MM.1S (cell line): ENCODE data around the gene COL7A1.

ENCODE experiments used
- DNase-seq: peaks from one replicate; pipeline ENCODE4 v3.0.0-alpha.2; 2015
- H2AFZ ChIP-seq: fragments of 300-600 bp; sonication (generic); 2 replicates; pipeline ENCODE4 v1.6.0; 2016; ENCODE audit warnings: antibody characterized with exemption, low read length
- H3F3A ChIP-seq: fragments of 300-600 bp; sonication (generic); 2 replicates; pipeline ENCODE4 v1.6.1; 2016; ENCODE audit warnings: mild to moderate bottlenecking, antibody characterized with exemption, low read length, moderate library complexity, mixed read lengths; ENCODE audit not compliant: insufficient read depth
- H3K27ac ChIP-seq: fragments of 300-600 bp; sonication (generic); 2 replicates; pipeline ENCODE4 v1.5.1; 2016; ENCODE audit warnings: mild to moderate bottlenecking, low read length
- H3K27me3 ChIP-seq: fragments of 300-600 bp; sonication (generic); replicated peaks from 2 replicates; pipeline ENCODE4 v1.6.0; 2016; ENCODE audit warnings: low read length; ENCODE audit not compliant: insufficient read depth
- H3K36me3 ChIP-seq: fragments of 300-600 bp; sonication (generic); replicated peaks from 2 replicates; pipeline ENCODE4 v1.6.1; 2016; ENCODE audit warnings: mild to moderate bottlenecking, low read length, mixed read lengths; ENCODE audit not compliant: insufficient read depth
- H3K4me1 ChIP-seq: fragments of 300-600 bp; sonication (generic); 2 replicates; pipeline ENCODE4 v1.6.1; 2016; ENCODE audit warnings: low read length, mixed read lengths
- H3K4me2 ChIP-seq: fragments of 300-600 bp; sonication (generic); 2 replicates; pipeline ENCODE4 v1.6.0; 2016; ENCODE audit warnings: low read depth, low read length
- H3K4me3 ChIP-seq: fragments of 300-600 bp; sonication (generic); 2 replicates; pipeline ENCODE4 v1.5.1; 2016; ENCODE audit warnings: low read length, mixed read lengths
- H3K79me2 ChIP-seq: fragments of 300-600 bp; sonication (generic); 2 replicates; pipeline ENCODE4 v1.6.1; 2016; ENCODE audit warnings: mixed run types, low read length, mixed read lengths
- H3K9ac ChIP-seq: fragments of 300-600 bp; sonication (generic); 2 replicates; pipeline ENCODE4 v1.6.1; 2016; ENCODE audit warnings: low read length, mixed read lengths
- H3K9me2 ChIP-seq: fragments of 300-600 bp; sonication (generic); replicated peaks from 2 replicates; pipeline ENCODE4 v1.6.1; 2016; ENCODE audit warnings: mild to moderate bottlenecking, low read length, mixed read lengths; ENCODE audit not compliant: insufficient read depth
- H3K9me3 ChIP-seq: fragments of 300-600 bp; sonication (generic); replicated peaks from 2 replicates; pipeline ENCODE4 v1.6.1; 2016; ENCODE audit warnings: mild to moderate bottlenecking, low read length, mixed read lengths; ENCODE audit not compliant: insufficient read depth
- H4K20me1 ChIP-seq: fragments of 300-600 bp; sonication (generic); 2 replicates; pipeline ENCODE4 v1.6.1; 2016; ENCODE audit warnings: mild to moderate bottlenecking, low read length, moderate library complexity, mixed read lengths; ENCODE audit not compliant: insufficient read depth
- EZH2 ChIP-seq: fragments of 300-600 bp; sonication (generic); optimal IDR thresholded peaks from 2 replicates; pipeline ENCODE3; 2017; ENCODE audit warnings: low read depth, mild to moderate bottlenecking, antibody characterized with exemption, low read length, mixed read lengths
- EZH2phosphoT487 ChIP-seq: fragments of 300-600 bp; sonication (generic); IDR thresholded peaks from 2 replicates; pipeline ENCODE4 v1.6.1; 2018; ENCODE audit warnings: antibody characterized with exemption, low read length
- TF ChIP-seq, protein P1 (sequence below): fragments of 300-600 bp; sonication (generic); IDR thresholded peaks from 2 replicates; pipeline ENCODE4 v1.5.1; 2016; ENCODE audit warnings: antibody characterized with exemption, low read length, mixed read lengths

Gene COL7A1

DNA sequence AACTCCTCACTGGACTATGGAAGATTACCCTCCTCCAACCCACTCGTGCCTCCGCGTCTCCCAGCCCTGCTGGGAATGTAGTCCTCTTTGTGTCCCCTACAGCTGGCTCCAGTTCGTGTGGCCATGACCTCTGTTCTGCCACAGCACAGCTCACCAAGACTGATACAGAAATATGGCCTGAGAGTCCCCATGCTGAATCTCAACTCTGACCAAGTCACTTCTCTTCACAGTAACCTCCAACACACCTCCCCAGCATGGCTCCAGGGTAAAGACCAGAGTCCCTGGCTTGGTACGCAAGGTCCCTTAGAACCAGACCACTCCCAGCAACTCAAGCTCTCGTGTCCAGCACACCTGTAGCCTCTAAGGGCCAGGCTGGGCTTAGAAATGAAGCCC is 2.3 kb upstream of the COL7A1 start:
- no peak for DNase-seq
- Histone ChIP-seq H3K27me3 (peaks cover 22% of the 10 kb centered on the region), H3K4me3 (no peak overlapping the region), H3K9me3 (no peaks in the 10 kb centered on the region), H3K9me2 (no peaks in the 10 kb centered on the region), H3F3A (no peaks in the 10 kb centered on the region), H3K4me2 (no peak overlapping the region), H3K36me3 (no peaks in the 10 kb centered on the region), H3K4me1 (no peaks in the 10 kb centered on the region), H3K9ac (no peak overlapping the region), H3K27ac (no peak overlapping the region), H2AFZ (no peak overlapping the region), H3K79me2 (no peaks in the 10 kb centered on the region), H4K20me1 (no peaks in the 10 kb centered on the region)
- no peak for TF ChIP-seq EZH2
- TF ChIP-seq, protein P1, sequence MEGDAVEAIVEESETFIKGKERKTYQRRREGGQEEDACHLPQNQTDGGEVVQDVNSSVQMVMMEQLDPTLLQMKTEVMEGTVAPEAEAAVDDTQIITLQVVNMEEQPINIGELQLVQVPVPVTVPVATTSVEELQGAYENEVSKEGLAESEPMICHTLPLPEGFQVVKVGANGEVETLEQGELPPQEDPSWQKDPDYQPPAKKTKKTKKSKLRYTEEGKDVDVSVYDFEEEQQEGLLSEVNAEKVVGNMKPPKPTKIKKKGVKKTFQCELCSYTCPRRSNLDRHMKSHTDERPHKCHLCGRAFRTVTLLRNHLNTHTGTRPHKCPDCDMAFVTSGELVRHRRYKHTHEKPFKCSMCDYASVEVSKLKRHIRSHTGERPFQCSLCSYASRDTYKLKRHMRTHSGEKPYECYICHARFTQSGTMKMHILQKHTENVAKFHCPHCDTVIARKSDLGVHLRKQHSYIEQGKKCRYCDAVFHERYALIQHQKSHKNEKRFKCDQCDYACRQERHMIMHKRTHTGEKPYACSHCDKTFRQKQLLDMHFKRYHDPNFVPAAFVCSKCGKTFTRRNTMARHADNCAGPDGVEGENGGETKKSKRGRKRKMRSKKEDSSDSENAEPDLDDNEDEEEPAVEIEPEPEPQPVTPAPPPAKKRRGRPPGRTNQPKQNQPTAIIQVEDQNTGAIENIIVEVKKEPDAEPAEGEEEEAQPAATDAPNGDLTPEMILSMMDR, result no peak
- TF ChIP-seq EZH2phosphoT487, result no peak

- no peaks in the 10 kb centered on the region for H3K4me1 ChIP-seq
- H3F3A ChIP-seq, result no peaks in the 10 kb centered on the region
- no peaks in the 10 kb centered on the region for H3K9me2 ChIP-seq
- H3K79me2 ChIP-seq, result no peaks in the 10 kb centered on the region
- peaks cover 28% of the 10 kb centered on the region for H3K27me3 ChIP-seq
- no peak overlapping the region for H3K27ac ChIP-seq
- no peak overlapping the region for H3K4me3 ChIP-seq
- H4K20me1 ChIP-seq, result no peaks in the 10 kb centered on the region
- TF ChIP-seq EZH2phosphoT487, result no peak
- TF ChIP-seq, protein P1, result no peak
- TF ChIP-seq EZH2, result no peak
- no peaks in the 10 kb centered on the region for H3K9me3 ChIP-seq
- H3K36me3 ChIP-seq, result no peaks in the 10 kb centered on the region
- H3K4me2 ChIP-seq, result no peak overlapping the region
- no peak overlapping the region for H3K9ac ChIP-seq
- DNase-seq, result no peak
- no peak overlapping the region for H2AFZ ChIP-seq
Observed at GRCh38 chr3:48596676-48597407, 1.7 kb upstream of the COL7A1 start.

- no peak for DNase-seq
- no peak overlapping the region for H3K4me2 ChIP-seq
Observed at GRCh38 chr3:48596157-48596556, 1.0 kb upstream of the COL7A1 start.

More at GRCh38 chr3:48596157-48596556, 1.0 kb upstream of the COL7A1 start:
- Histone ChIP-seq H3K27me3 (peaks cover 35% of the 10 kb centered on the region), H3K27ac (no peak overlapping the region), H3K36me3 (no peaks in the 10 kb centered on the region), H3K4me3 (no peak overlapping the region), H4K20me1 (no peaks in the 10 kb centered on the region), H2AFZ (no peak overlapping the region), H3K79me2 (no peaks in the 10 kb centered on the region), H3K9ac (no peak overlapping the region), H3F3A (no peaks in the 10 kb centered on the region), H3K9me3 (no peaks in the 10 kb centered on the region), H3K4me1 (no peaks in the 10 kb centered on the region), H3K9me2 (no peaks in the 10 kb centered on the region)
- no peak for TF ChIP-seq EZH2phosphoT487
- TF ChIP-seq, protein P1, result no peak
- TF ChIP-seq EZH2, result no peak
